Stimulated activated CD4-positive, alpha-beta T cell treated with anti-CD3 and anti-CD28 coated beads, Interleukin-1b, Interleukin-23, amount 100 ng/mL, for 24 hours (primary cell): ENCODE measurements around the gene SLC19A1.
A peak's percentile ranks its signal among the peaks of the same experiment; 100 is the strongest.

Experiments used
- DNase-seq, 4 experiments: peaks; one replicate each; pipeline ENCODE4 v3.0.0-alpha.2; 2020; ENCODE audit warnings: low read depth in 4 of 4, low spot score in 1 of 4

Gene SLC19A1

DNA sequence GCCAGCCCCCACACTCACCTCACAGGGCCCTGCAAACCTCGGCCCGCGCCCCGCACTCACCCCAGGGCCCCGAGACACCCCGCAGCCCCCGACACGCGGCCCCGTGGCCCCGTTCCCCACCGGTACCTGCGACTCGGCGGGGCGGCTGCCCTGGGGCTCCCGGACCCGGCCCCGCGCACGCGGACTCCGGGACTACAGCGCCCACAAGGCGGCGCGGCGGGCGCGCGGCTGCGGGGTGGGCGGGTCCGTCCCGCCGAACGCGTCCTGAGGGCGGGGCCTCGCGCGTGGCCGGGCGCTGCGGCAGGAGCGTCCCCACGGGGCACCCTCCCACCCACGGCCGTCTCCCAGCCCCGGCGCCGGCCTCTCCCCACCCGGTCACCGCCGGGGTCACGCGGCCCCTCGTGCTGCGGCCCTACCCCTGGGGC lies at the start of gene SLC19A1:
Gene SLC19A1 (minus strand): TSS at position 199 of the 425 bp plus-strand sequence. CDS start 4,481 bp downstream, outside the sequence.
- DNase-seq = peak in 3 of 4 experiments; percentile 62 to 67 (median 67)

DNA sequence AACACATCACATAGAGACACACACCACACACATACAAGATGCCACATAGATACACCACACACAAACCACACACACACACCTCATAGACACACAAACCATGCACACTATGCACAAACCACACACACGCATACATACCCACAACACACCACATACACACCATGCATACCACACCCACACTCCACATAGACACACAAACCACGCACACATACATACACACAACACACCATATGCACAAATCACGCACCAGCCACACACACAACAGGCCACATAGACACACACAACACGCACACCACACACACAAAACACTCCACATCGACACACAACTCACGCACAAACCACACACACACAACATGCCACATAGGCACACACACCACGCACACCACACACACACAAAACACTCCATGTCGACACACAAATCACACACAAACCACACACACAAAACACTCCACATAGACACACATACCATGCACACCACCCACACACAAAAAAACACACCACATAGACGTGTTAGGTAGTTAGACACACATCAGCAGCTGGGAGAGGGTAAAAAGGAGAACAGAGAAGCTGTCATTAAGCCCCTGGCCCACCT lies 49.5 kb upstream of the SLC19A1 start:
- no peak for DNase-seq

DNA sequence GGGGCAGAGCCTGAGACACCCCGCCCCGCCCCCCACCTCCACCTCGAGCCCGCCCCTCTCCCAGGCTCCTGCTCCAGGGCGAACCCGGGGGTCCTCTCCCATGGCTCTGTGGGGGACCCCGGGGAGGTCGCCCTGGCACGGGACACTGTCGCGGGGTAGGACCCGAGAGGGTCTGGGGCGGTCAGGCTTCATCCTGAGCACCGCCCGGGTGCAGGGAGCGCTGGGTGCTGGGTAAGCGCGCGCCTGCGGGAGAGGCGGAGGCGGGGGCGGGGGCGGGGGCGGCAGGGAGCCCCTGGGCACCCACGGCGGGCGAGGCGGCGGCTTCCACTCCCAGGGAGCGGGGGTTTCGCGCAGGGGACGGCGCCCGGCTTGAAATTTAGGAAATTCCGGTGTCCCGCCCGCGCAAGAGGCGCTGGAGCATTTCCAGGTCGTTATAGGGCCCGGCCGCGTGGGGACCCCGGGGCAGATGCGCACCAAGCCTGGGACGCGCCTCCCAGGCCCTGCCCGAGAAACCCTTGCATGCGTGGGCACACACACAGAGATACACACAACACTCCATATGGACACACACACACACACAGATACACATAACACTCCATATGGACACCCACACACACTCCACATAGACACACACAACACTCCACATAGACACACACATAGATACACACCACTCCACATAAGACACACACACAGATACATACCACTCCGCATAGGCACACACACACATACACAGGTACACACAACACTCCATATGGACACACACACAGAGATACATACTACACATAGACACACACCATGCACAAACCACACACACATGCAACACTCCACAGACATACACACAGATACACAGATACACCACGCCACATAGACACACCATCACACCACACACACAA lies 48.7 kb upstream of the SLC19A1 start:
- DNase-seq = peak in 3 of 4 experiments; percentile 32 to 55 (median 49)

DNA sequence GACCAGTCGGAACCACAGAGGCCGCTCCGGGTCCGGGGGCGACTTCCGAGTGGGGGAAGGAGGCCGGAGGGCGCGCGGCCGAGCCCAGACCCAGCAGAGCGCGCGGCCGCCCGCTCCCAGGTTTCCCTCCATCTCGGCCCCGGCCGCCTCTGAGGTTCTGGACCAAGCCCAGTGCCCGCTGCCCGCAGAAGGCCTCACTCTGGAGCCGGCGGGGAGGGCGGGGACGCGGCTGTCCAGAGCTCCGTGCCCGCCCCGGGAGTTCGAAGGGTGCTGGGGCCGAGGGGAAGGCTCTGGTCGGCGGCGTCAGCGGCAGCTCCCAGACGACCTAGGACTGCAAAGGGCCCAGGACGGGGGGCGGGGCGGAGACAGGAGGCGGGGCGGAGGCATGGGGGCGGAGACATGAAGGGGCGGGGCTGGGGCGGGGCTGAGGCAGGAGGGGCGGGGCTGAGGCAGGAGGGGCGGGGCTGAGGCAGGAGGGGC lies 48.0 kb upstream of the SLC19A1 start:
- DNase-seq = peak; percentile 59 to 74 (median 70)

DNA sequence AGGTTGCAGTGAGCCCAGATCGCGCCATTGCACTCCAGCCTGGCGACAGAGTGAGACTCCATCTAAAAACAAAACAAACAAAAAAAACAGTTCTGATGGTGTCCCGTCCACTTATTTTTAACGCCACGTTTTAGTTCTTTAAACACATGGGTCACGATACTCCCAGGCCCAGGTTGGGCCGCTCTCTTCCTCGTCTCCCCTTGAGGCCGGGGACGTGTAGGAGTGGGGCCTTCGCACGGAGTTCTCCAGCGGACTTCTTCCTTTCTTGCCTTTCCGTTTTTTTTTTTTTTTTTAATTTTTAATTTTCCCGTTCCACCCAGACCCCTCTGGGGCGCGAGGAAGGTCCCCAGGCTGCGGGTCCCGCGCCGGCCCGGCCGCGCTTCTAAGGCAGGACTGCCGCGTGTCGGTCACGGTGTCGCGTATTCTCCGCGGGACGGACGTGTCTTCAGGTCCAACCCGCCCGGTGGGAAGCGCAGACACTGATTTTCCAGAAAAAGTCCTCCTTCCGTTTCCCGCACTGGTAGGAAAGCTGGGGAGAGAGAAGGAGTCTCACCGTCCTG lies 47.5 kb upstream of the SLC19A1 start:
- no peak for DNase-seq

DNA sequence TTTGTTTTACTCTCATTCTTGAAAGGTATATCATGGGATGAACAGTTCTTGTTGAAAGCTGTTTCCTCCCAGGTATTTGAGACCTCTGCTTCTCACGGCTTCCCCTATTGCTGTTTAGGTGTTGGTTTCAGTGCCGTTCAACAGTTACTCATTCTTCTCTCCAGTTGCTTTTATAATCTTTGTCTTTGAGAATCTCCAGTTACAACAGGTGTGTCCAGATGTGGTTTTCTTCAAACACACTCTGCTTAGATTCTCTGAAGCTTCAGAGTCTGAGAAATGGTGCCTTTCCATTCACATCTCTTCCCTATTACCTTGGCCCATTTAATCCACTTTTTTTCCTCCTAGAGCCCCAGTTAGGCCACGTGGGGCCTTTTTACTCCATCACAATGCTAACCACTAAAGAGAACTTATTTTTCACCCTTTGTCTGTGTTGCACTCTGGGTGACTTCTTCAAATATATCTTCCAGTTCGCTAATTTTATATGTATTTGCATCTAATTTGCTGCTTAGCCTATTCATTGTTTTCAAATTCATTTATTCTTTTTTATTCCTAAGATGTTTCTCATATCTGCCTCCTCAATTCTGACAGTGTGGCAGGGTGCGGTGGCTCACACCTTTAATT lies 46.7 kb upstream of the SLC19A1 start:
- no peak for DNase-seq

DNA sequence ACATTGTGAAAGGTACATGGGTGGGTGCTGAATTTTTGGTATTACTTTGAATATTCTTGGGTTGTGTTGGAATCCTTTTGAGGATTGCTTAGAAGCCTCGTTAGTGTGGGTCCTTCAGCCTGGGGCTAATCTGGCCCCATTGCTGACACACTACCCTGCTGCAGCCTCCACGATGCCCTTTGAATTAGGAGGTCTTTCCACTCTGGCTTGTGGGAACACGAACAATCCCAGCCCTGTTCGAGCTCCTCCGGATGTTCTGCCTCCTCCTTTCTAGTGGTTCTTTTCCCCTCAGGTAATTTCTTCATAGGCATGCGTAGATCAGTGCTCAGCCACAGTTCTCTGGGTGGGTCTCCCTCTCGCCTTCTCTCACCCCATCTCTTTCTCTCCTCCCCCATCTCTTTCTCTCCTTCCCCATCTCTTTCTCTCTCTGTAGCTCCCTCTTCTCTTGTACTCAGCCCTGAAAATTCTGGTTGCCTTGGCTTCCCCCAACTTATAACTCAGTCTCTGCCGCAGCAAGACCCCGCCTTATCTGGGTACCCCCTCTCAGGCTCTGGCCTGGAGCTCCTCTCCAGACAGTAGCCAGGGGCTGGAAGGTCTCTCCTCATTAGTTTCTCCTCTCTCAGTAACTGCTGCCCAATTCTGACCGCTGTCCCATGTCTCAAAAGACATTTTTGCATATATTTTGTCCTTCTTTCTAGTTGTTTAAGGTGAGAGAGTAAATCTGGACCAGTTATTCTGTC lies 46.0 kb upstream of the SLC19A1 start:
- DNase-seq = no peak

DNA sequence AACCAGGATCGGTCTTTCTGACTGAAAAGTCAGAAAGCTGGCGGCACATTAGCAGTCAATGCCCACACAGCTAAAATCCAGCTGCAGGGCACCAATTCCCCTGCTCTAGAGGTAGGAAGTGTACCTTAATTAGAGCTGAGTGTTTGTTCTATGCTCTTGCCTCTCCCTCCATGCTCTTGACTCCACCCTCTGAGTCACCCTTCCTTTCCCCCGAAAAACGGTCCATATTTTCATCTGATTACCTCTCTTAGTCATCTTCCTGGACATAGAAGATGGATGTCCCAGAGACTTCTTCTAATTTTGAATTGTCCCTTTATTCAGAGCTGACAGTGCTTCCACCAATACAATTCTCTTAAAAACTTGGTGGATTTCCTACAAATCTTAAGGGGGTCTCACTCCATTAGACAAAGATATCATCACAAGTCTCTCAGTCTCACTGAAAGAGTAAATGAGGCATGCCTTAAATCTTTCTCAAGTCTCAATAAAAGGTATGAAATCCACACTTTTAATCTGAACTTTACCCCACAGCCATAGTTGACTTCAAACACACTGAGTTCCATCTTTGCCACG lies 44.1 kb upstream of the SLC19A1 start:
- no peak for DNase-seq

DNA sequence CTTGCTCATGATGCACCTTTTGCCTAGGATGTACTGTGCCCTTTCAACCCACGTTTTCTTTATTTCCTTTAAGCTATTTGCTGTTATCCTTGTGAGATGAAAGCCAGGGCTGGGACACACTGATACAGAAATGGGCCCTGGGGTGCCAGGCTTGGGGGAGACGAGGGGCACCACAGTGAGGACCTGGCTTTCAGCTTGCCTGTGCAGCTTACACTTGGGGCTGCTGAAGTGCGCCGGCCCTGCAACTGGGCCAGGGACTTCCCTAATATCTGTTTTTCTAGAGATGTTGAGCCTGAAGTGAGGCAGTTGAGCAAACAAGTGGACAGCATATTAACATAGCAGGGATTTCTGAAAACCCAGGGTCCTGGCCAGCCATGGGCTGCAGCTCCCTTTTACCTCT lies 42.5 kb upstream of the SLC19A1 start:
- DNase-seq = no peak

DNA sequence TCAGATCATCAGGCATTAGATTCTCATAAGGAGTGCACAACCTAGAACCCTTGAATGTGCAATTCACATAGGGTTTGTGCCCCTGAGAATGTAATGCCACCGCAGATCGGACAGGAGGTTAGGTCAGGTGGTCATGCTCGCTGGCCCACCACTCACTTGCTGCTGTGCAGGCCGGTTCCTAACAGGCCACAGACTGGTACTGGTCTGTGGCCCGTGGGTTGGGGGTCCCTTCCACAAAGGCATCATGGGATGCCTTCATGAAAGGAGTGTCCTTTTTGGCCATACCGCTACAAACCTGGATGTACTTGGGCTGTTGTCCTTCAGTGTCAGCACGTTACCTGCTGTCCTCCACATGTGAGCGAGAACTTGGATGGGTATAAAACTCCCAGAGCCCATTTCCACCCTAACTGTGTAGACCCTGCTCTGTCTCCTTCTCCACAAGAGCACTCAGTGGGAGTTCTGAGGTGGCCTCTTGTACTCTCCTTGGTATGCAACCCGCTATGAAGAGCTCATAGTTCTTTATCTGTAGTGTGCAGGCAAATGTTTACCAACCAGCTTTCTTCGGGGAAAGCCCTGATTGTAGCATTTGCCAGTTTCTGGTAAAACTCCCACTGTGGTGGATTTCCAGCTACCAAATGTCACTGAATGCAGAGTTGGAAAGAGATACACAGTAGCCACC lies 41.7 kb upstream of the SLC19A1 start:
- no peak for DNase-seq

DNA sequence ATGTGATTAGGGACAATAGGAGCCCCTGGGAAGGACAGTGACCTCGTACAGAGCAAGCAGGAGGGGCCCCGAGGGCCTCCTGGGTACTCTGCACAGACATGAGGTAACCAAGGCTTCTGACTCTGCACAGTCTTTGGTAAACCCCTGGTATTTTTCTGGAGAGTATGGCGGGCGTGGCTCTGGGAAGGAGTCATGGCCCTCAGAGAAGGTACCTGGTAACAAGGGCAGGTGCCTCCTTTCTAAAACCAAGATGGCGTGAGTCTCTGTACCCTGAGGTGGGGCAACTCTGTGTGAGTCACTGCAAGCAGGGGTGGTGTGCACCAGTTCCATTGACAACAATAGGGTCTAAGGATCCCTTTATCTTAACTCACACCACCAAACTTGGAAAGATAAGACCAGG lies 39.9 kb upstream of the SLC19A1 start:
- DNase-seq = no peak

DNA sequence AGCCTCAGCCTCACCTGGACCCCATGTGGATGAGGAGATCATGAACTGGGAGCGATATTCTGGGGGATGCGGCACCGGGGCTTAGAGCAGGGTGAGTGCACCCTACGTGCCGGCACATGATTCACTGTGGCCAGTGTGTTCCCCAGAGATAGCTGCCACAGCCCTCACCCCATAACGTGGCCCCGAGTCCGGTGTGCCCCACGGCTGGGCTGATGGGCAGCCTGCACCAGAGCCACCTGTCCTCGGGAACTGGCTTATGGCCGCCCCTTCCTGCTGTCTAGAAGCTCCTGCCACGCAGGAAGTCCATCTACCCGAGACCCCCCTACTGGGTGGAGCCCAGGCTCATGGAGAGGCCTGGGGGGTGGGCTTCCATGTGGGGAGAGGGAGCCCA lies 39.1 kb upstream of the SLC19A1 start:
- DNase-seq = no peak

DNA sequence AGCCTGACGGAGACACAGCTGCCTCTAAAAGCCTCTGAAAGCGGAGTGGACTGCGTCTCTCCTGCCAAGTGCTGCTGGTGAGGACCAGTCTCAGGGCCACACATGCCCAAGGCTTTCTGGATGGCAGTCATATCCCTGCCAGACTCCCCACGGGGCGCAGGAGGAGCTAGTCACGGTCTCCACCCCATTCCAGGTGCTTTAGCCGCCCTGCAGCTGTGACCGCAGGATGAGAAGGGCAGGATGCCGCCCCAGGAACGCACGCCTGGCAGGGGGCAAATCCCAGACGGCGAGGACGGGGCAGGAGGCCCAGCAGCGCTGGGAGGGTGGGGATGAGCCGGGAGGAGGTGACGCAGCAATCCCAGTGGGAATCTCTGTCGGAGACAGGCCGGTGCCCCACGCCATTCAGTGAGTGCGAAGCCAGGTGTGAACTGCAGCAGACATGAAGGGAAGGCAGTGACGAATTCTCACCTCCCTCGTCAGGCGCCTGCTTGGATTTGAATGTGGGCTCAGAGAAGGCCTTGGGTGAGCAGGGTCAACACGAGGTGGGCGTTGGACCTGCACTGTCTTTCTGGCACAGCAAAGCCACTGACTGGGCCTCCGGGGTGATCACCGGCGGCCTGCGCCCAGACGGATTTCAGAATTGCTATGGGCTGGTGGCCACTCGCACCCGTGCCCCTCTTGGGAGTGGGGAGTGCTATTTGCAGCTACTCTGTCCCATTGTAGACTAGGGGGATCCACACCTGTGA lies 38.5 kb upstream of the SLC19A1 start:
- DNase-seq = no peak

DNA sequence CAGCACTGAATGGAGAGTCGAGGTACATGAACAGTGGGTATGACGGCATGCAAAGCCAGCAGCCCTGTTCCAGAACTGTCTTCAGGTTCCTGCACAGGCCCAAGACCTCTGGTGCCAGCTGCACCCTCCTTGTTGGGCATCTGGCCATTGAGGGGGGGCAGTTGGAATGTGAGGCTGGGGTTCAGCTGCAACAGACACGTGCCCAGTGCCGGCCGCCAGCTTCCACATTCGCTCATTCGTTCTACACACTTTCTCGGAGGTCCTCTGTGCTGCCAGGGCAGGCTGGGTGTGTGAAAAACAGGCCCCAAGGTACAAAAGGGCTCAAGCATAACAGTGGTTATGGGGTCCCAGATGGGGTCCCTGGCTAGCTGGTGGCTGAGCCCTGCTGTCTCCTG lies 37.9 kb upstream of the SLC19A1 start:
- DNase-seq = no peak

DNA sequence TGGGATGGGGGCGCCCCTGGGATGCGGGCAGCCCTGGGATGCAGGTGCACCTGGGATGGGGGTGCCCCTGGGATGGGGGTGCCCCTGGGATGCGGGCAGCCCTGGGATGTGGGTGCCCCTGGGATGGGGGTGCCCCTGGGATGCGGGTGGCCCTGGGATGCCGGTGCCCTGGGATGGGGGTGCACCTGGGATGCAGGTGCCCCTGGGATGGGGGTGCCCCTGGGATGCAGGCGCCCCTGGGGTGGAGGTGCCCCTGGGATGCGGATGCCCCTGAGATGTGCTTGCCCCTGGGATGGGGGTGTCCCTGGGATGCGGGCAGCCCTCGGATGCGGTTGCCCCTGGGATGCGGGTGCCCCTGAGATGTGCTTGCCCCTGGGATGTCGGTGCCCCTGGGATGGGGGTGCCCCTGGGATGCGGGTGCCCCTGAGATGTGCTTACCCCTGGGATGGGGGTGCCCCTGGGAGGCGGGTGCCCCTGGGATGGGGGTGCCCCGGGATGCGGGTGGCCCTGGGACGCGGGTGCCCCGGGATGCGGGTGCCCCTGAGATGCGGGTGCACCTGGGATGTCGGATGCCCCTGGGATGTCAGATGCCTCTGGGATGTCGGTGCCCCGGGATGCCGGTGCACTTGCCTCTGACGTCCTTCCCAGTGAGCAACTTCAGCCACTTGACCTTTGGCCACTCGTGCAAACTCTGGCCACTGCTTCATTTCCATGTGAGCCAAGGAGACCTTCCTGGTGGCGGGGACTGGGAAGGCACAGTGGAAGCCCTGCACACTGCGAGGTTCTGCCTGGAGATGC lies 37.3 kb upstream of the SLC19A1 start:
- no peak for DNase-seq

DNA sequence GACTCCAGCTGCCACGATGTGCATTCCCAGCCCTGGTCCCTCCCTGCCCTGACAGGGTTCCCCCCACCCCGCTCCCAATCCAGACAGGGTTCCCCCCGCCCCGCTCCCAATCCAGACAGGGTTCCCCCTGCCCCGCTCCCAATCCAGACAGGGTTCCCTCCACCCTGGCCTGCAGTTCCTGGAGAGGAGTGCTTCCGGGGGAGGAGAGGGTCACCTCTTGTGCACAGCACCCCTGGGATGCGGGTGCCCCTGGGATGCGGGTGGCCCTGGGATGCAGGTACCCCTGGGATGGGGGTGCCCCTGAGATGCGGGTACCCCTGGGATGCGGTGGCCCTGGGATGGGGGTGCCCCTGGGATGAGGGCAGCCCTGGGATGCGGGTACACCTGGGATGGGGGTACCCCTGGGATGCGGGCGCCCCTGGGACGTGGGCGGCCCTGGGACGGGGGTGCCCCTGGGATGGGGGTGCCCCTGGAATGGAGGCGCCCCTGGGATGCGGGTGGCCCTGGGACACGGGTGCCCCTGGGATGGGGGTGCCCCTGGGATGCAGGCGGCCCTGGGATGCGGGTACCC lies 36.7 kb upstream of the SLC19A1 start:
- no peak for DNase-seq

DNA sequence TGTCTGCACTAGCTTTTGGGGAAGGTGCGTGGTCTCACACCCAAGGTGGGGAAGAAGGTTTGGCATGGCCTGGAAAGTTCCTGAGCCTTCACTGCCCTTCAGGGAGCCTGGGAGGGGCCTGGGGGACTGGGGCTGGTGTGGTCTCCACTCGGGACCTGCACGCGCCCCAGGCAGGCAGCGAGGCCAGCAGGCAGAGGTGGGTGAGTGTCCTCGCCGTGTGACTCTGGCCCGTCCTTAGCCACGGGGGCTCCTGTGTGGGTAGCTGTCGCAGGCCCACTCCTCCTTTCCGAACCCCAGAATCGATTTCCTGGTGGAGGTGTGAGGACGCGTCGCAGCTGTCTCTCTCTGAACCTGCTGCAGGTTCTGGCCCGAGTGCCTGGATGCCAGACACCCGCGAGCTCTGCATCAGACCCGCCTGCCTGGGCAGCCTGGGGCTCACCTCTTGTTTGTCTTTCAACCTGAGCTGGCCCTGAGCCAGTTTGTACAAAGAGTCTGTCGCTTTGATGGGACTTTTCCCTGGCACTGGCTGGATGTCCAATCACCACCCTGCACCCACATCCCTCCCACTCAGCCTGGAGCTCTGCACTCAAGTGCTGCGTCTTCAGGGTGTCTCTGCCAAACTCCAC lies 36.0 kb upstream of the SLC19A1 start:
- DNase-seq = no peak

DNA sequence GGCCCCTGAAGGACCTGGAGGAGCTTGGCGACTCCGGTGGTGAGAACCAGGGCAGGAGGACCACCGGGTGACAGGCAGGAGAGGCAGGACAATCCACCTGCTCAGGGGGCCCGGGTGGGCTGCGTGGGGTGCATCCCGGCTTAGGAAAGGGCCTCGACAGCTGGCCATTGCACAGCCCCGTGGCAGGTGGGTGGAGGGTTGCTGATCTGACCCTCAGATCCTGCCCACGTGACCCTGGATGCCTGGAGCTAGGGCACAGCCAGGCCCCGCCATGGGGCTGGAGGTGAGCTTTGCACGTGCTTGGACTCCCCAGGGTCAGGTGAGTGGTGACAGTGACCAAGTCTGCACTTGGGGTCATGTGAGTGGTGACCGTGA lies 35.5 kb upstream of the SLC19A1 start:
- no peak for DNase-seq
